Adipocyte (in vitro differentiated cells): ENCODE measurements around the gene CAPN8.

Experiments used
- DNase-seq: peaks from one replicate; pipeline ENCODE4 v3.0.0-alpha.2; 2015; ENCODE audit warnings: low read depth
- H3K27me3 ChIP-seq: replicated peaks from 2 replicates; pipeline ENCODE4 v1.7.0; 2013; ENCODE audit warnings: mild to moderate bottlenecking, low read length, moderate library complexity; ENCODE audit not compliant: control insufficient read depth, insufficient read depth
- H3K36me3 ChIP-seq: 2 replicates; pipeline ENCODE4 v1.7.0; 2013; ENCODE audit warnings: low read length, mild to moderate bottlenecking, moderate library complexity; ENCODE audit not compliant: control insufficient read depth, insufficient read depth, severe bottlenecking
- H3K4me1 ChIP-seq: 2 replicates; pipeline ENCODE4 v1.7.0; 2013; ENCODE audit warnings: mild to moderate bottlenecking, low read length, moderate library complexity; ENCODE audit not compliant: control insufficient read depth, insufficient read depth
- H3K4me3 ChIP-seq: 2 replicates; pipeline ENCODE4 v1.7.0; 2013; ENCODE audit warnings: mild to moderate bottlenecking, low read length, moderate library complexity
- H3K9ac ChIP-seq: 2 replicates; pipeline ENCODE4 v1.7.0; 2013; ENCODE audit warnings: mild to moderate bottlenecking, low read length, moderate library complexity
- H3K9me3 ChIP-seq: 2 replicates; pipeline ENCODE4 v1.7.0; 2013; ENCODE audit warnings: mild to moderate bottlenecking, low read length, moderate library complexity; ENCODE audit not compliant: control insufficient read depth

CAPN8 gene

DNA sequence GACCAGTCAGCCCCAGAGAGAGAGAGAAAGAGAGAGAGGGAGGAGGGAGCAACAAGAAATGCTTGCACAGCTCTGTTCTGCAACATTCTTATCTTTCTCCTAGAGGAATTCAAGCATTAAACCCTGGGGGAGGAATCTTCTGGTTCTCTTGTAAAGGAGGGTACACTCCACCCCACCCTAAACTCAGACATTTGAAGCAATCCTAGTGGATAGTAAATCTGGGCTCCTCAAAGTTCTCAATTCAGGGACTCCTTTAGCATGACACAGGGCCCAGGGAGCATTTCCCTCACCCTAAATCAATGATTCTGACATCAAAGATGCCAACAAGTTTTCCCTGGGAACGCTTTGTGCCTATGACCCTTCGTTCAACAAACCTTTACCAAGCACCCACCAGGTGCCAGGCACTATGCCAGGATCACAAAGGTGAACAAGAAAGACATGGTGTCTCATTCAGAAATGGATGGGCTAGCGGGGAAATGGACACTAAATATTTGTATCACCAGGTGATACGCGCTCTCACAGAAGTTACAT lies 35.0 kb upstream of the CAPN8 start:
- peak overlapping the region; percentile 92 for H3K9ac ChIP-seq
- peak; percentile 57 for DNase-seq

DNA sequence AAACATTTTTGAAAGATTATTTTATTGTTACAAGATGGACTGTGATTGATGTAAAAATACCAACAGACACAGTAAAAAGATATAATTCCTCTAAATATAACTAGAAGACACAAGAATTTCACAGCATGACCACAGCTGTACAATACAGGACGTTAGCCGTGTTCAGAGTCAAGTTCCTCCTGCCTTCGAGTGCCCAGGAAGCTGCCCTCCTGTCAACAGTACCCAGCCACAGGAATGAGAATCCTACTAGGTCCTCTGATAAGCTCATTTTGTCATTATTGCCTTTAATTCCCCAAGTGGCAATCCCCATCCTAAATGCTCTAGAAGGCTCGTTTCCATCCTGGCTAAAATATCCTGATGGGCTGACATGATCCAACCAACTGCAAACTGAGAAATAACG lies 30.4 kb upstream of the CAPN8 start:
- no peak overlapping the region for H3K9ac ChIP-seq
- no peak overlapping the region for H3K4me3 ChIP-seq
- H3K27me3 ChIP-seq, result no peaks in the 10 kb centered on the region
- peaks cover 18% of the 10 kb centered on the region for H3K4me1 ChIP-seq
- no peaks in the 10 kb centered on the region for H3K36me3 ChIP-seq
- DNase-seq, result no peak
- no peaks in the 10 kb centered on the region for H3K9me3 ChIP-seq

More for the DNA sequence above, 35.0 kb upstream of the CAPN8 start:
- Histone ChIP-seq H3K27me3 (no peaks in the 10 kb centered on the region), H3K4me3 (peak overlapping the region; percentile 62), H3K9me3 (no peaks in the 10 kb centered on the region), H3K4me1 (peaks cover 53% of the 10 kb centered on the region), H3K36me3 (no peaks in the 10 kb centered on the region)

DNA sequence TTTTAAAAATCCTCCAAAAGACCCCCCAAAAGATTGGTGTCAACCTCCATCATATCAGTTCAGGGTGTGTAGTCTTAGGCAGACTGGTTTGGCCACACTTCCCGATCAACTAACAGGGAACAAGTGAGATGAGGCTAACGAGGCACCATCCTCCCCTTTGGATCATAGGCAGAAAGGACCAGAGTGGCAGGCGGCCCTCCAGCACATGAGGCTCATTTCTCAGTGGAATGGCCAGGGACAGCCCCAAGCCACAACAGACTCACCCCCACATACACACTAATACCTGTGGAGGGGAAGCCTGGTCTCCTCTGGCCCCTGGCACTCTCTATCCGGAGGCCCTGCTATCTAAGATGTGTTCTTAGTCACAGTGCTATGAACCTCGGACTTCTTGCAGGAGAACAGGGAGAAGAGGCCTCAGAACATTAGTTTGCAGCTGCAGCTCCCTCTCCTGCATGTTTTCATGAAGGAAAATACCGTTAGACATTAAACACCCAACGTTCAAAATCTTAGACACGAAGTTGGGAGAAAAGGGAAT lies 29.6 kb upstream of the CAPN8 start:
- Histone ChIP-seq H3K4me3 (no peak overlapping the region), H3K36me3 (no peaks in the 10 kb centered on the region), H3K9me3 (no peaks in the 10 kb centered on the region), H3K9ac (no peak overlapping the region), H3K4me1 (peaks cover 10% of the 10 kb centered on the region), H3K27me3 (no peaks in the 10 kb centered on the region)
- no peak for DNase-seq

DNA sequence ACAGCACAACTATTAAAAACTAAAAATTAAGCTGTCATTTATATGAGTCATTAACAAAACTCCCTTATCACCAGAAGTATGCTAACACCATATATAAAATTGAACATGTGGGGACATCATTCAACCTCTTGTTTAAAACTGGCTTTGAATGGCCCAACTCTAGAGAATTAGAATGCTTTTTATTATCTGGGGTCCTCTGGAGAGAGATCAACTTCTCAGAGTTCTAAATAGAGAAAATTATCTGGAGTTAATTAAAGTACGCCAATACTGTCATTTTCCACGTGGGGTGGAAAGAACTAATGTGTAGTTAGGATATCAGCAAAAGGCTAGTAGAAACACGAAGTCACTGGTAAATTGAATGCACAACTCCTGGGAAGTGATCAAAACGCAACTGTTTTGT lies 25.6 kb upstream of the CAPN8 start:
- H3K36me3 ChIP-seq, result no peaks in the 10 kb centered on the region
- no peaks in the 10 kb centered on the region for H3K9me3 ChIP-seq
- no peak overlapping the region for H3K9ac ChIP-seq
- H3K4me1 ChIP-seq, result no peaks in the 10 kb centered on the region
- no peaks in the 10 kb centered on the region for H3K27me3 ChIP-seq
- no peak overlapping the region for H3K4me3 ChIP-seq
- no peak for DNase-seq

DNA sequence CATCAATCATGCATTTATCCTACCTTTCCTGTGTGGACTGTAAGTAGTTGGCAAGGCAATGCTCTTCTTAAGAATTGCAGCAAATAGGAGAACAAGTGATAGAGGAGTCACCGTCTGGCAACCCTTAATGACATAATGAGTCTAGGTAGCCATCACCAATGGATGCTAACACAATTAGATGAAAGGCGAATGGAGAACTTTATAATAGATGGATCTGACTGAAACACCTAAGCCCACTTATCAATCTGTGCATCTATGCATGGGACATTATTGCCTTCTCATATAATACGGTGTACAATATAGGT lies 18.9 kb upstream of the CAPN8 start:
- Histone ChIP-seq H3K27me3 (peaks cover 14% of the 10 kb centered on the region), H3K9ac (no peak overlapping the region), H3K36me3 (no peaks in the 10 kb centered on the region), H3K9me3 (no peaks in the 10 kb centered on the region), H3K4me1 (no peaks in the 10 kb centered on the region), H3K4me3 (no peak overlapping the region)
- DNase-seq, result no peak

DNA sequence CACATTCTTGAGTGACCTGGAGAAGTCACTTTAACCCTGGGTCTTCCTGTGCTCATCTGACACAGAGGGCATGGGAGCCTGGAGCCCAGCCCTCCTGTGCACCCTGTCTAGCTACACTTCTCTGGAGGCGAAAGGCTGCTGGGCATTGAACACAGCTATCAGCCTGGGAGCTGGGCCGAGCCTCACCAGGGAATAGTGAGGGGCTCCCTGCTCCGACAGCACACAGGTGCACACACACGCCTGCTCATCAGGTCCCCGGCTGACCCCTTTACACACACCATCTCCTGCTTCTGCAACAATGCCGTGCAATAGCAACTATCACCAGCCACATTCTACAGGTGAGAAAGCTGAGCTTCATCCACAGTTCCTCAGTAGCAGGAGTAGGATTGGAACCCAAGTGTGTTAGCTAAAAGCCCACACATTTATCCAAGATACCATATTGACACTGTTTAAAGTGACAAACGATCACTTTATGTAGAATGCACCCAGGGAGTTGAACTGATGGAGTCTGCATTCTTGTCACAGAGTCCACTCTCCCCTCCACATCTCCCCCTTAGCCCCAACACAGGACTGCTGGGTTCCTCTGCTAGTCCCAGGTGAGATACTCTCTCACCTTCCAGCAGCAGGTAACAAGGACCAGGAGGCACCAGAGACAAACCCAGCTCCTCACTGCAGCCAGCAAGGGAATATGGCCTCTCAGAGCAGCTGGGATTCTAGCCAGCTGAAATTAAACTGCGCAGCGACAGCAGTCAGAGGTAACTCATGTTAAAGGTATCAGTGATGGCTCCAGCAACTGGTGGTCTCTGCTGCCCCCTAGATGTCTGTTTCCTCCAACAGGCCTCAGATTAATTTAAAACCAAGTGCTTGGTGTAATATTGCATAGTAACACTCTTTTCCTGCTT lies 18.3 kb upstream of the CAPN8 start:
- H3K9me3 ChIP-seq, result no peaks in the 10 kb centered on the region
- peak; percentile 66 for DNase-seq
- H3K4me1 ChIP-seq, result no peaks in the 10 kb centered on the region
- H3K9ac ChIP-seq, result no peak overlapping the region
- H3K27me3 ChIP-seq, result peaks cover 14% of the 10 kb centered on the region
- H3K4me3 ChIP-seq, result no peak overlapping the region
- H3K36me3 ChIP-seq, result no peaks in the 10 kb centered on the region

DNA sequence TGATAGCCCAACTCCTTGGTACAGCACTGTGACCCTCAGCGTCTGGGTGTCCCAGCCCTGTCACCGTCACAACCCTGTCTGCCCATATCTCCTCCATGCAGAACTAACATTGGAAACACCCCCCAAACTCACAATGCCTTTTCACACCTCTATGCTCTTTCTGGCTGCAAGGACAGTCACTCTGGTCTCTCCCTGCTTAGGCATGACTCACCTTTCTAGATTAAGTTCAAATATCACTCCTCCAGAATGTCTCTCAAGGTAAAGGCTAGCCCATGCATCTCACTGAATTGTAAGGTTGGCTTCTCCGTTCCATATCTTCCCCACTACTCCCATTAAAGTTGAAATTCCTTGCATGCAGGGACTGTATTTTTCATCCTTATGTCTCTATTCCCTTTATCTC lies 17.0 kb upstream of the CAPN8 start:
- no peak for DNase-seq
- no peaks in the 10 kb centered on the region for H3K36me3 ChIP-seq
- no peak overlapping the region for H3K9ac ChIP-seq
- H3K27me3 ChIP-seq, result peaks cover 14% of the 10 kb centered on the region
- no peaks in the 10 kb centered on the region for H3K4me1 ChIP-seq
- no peak overlapping the region for H3K4me3 ChIP-seq
- H3K9me3 ChIP-seq, result no peaks in the 10 kb centered on the region

DNA sequence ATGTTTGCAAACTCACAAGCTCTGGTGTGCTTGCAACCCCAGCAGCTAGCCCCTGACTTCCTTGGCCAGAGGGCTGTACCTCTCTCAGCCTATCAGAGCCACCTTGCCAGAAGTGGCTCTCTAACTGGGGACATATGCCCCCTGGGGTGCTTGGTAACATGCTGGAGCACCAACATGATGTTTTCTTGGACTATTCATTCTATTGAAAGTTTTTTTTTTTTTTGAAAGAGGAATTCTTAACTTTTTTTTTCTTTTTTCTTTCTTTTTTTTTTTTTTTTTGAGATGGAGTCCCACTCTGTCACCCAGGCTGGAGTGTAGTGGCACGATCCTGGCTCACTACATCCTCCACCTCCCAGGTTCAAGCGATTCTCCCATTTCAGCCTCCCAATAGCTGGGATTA lies 14.7 kb upstream of the CAPN8 start:
- Histone ChIP-seq H3K9ac (no peak overlapping the region), H3K27me3 (peaks cover 14% of the 10 kb centered on the region), H3K9me3 (peaks cover 3% of the 10 kb centered on the region), H3K4me3 (no peak overlapping the region), H3K36me3 (no peaks in the 10 kb centered on the region), H3K4me1 (no peaks in the 10 kb centered on the region)
- DNase-seq, result no peak

DNA sequence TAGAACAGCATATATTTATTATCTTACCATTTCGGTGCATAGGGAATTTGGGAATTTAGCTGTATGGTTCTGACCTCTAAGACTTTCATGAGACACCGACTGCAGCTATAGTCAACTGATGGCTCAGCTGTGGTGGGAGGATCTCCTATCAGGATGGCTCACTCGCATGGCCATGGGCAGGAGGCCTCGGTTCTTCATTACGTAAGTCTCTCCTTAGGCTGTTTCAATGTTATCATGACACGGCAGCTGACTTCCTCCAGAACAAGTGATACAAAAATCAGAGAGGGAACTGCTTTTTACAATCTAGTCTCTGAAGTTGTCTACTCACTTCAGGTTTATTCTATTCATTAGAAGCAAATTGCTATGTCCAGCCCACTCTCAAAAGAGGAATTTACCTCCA lies 13.3 kb upstream of the CAPN8 start:
- H3K4me1 ChIP-seq, result no peaks in the 10 kb centered on the region
- peaks cover 14% of the 10 kb centered on the region for H3K9me3 ChIP-seq
- H3K36me3 ChIP-seq, result no peaks in the 10 kb centered on the region
- H3K4me3 ChIP-seq, result no peak overlapping the region
- DNase-seq, result no peak
- no peak overlapping the region for H3K9ac ChIP-seq
- peaks cover 11% of the 10 kb centered on the region for H3K27me3 ChIP-seq

DNA sequence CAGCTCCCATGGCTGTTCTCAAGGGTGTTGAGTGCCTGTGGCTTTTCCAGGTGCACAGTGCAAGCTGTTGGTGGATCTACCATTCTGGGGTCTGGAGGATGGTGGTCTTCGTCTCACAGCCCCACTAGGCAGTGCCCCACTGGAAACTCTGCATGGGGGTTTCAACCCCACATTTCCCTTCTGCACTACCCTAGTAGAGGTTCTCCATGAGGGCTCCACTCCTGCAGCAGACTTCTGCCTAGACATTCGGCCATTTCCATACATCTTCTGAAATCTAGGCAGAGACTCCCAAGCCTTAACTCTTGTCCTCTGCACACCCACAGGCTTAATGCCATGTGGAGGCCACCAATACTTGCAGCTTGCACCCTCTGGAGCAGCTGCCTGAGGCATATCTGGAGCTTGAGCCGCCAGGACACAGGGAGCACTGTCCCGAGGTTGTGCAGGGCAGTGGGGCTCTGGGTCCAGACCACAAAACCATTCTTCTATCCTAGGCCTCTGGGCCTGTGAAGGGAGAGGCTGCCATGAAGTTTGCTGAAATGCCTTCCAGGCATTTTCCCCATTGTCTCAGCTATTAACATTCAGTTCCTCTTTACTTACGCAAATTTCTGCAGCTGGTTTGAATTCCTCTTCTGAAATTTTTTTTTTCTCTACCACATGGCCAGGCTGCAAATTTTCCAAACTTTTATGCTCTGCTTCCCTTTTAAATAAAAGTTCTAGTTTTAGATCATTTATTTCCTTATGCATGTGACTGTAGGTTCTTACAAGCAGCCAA lies 8.8 kb upstream of the CAPN8 start:
- Histone ChIP-seq H3K9ac (no peak overlapping the region), H3K4me3 (no peak overlapping the region), H3K36me3 (no peaks in the 10 kb centered on the region), H3K27me3 (no peaks in the 10 kb centered on the region), H3K9me3 (peaks cover 14% of the 10 kb centered on the region), H3K4me1 (no peaks in the 10 kb centered on the region)
- DNase-seq, result no peak

DNA sequence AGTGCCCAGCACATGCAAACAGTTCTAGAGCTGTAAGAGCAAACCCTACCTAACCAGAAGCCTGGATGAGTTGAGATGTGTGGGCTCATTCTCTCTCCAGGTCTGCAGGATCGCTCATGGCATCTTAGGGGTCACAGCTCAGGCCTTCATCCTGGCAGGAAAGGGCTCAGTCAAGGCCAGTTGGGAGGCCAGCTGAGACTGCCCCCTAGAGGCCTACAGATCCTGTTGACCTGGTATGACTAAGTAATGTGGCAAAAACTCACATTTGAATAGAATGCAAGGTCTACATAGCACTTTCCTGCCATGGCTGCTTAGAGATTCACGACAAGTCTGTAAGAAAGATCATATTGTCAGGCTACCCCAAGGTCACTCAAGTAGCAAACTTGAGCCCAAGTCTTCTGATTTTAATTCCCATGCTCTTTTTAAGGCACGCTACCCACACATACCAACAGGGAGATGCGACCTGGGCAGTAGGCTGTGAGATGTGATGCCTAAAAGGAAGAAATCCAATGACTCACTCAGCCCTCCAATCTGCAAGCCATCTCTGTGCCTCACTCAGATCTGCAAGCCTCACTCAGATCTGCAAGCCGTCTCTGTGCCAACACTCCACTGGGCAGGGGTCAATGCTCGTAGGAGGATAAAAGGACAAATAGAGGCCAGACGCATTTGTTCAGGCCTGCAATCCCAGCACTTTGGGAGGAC lies 5.1 kb upstream of the CAPN8 start:
- Histone ChIP-seq H3K36me3 (no peaks in the 10 kb centered on the region), H3K4me3 (no peak overlapping the region), H3K9ac (no peak overlapping the region), H3K9me3 (peaks cover 11% of the 10 kb centered on the region), H3K27me3 (peaks cover 6% of the 10 kb centered on the region), H3K4me1 (no peaks in the 10 kb centered on the region)
- peak; percentile 14 for DNase-seq
